Measurements from ENCODE around the gene LMNA.

LMNA gene

GRCh38 chr1:156126043-156126629, 11.6 kb downstream of the LMNA start:
- TF ChIP-seq CTCF (conservative IDR thresholded peaks at IDR 0.05; ENCODE audit: low read length) (peak; percentile 67), EZH2phosphoT487 (IDR thresholded peaks at IDR 0.05; ENCODE audit: borderline replicate concordance) (no peak)
- H3K36me3 ChIP-seq (ENCODE audit: insufficient read depth, low read length) = no peaks in the 10 kb centered on the region
- peak overlapping the region; percentile 95 for H3K4me2 ChIP-seq (ENCODE audit: low read depth, low read length, poor library complexity, severe bottlenecking)

GRCh38 chr1:156126630-156127534, 12.4 kb downstream of the LMNA start:
- no peaks in the 10 kb centered on the region for H3K36me3 ChIP-seq (ENCODE audit: insufficient read depth, low read length)
- H3K4me2 ChIP-seq (ENCODE audit: low read depth, low read length, poor library complexity, severe bottlenecking) = peak overlapping the region; percentile 95
- H3F3A ChIP-seq (ENCODE audit: low read depth) = no peaks in the 10 kb centered on the region
- no peaks in the 10 kb centered on the region for H4K20me1 ChIP-seq (ENCODE audit: insufficient read depth, low read length, poor library complexity, severe bottlenecking)
- no peaks in the 10 kb centered on the region for H3K9me3 ChIP-seq (ENCODE audit: insufficient read depth, low read depth, low read length)
- peaks cover 38% of the 10 kb centered on the region for H3K4me1 ChIP-seq (ENCODE audit: insufficient read depth, low read length, poor library complexity, severe bottlenecking)
- H3K9me2 ChIP-seq (replicated peaks; ENCODE audit: low read depth, low read length) = no peaks in the 10 kb centered on the region
- peak overlapping the region; percentile 76 for H3K9ac ChIP-seq (ENCODE audit: low read depth, low read length, poor library complexity, severe bottlenecking)
- H3K79me2 ChIP-seq (ENCODE audit: insufficient read depth, low read length) = no peaks in the 10 kb centered on the region
- H3K27me3 ChIP-seq (ENCODE audit: insufficient read depth, low read length, poor library complexity, severe bottlenecking) = no peaks in the 10 kb centered on the region
- TF ChIP-seq CTCF (conservative IDR thresholded peaks at IDR 0.05; ENCODE audit: low read length) (no peak), EZH2phosphoT487 (IDR thresholded peaks at IDR 0.05; ENCODE audit: borderline replicate concordance) (no peak)
- H2AFZ ChIP-seq (ENCODE audit: low read length) = no peak overlapping the region
- H3K4me3 ChIP-seq (ENCODE audit: low read length, poor library complexity, severe bottlenecking) = peak overlapping the region; percentile 77

More at GRCh38 chr1:156126043-156126629, 11.6 kb downstream of the LMNA start:
- Histone ChIP-seq H4K20me1 (ENCODE audit: insufficient read depth, low read length, poor library complexity, severe bottlenecking) (no peaks in the 10 kb centered on the region), H2AFZ (ENCODE audit: low read length) (peak overlapping the region; percentile 76), H3K4me3 (ENCODE audit: low read length, poor library complexity, severe bottlenecking) (peak overlapping the region; percentile 77), H3K27me3 (ENCODE audit: insufficient read depth, low read length, poor library complexity, severe bottlenecking) (no peaks in the 10 kb centered on the region), H3K9me3 (ENCODE audit: insufficient read depth, low read depth, low read length) (no peaks in the 10 kb centered on the region), H3K9me2 (replicated peaks; ENCODE audit: low read depth, low read length) (no peaks in the 10 kb centered on the region), H3F3A (ENCODE audit: low read depth) (no peaks in the 10 kb centered on the region), H3K9ac (ENCODE audit: low read depth, low read length, poor library complexity, severe bottlenecking) (peak overlapping the region; percentile 76), H3K4me1 (ENCODE audit: insufficient read depth, low read length, poor library complexity, severe bottlenecking) (peaks cover 38% of the 10 kb centered on the region), H3K79me2 (ENCODE audit: insufficient read depth, low read length) (no peaks in the 10 kb centered on the region)

- Histone ChIP-seq H3K36me3 (ENCODE audit: insufficient read depth, low read length) (no peaks in the 10 kb centered on the region), H3K4me2 (ENCODE audit: low read depth, low read length, poor library complexity, severe bottlenecking) (no peak overlapping the region), H3F3A (ENCODE audit: low read depth) (no peaks in the 10 kb centered on the region), H3K9me2 (replicated peaks; ENCODE audit: low read depth, low read length) (no peaks in the 10 kb centered on the region), H3K9me3 (ENCODE audit: insufficient read depth, low read depth, low read length) (no peaks in the 10 kb centered on the region), H3K4me1 (ENCODE audit: insufficient read depth, low read length, poor library complexity, severe bottlenecking) (peaks cover 35% of the 10 kb centered on the region), H3K9ac (ENCODE audit: low read depth, low read length, poor library complexity, severe bottlenecking) (no peak overlapping the region), H4K20me1 (ENCODE audit: insufficient read depth, low read length, poor library complexity, severe bottlenecking) (no peaks in the 10 kb centered on the region), H3K4me3 (ENCODE audit: low read length, poor library complexity, severe bottlenecking) (no peak overlapping the region), H2AFZ (ENCODE audit: low read length) (no peak overlapping the region), H3K79me2 (ENCODE audit: insufficient read depth, low read length) (no peaks in the 10 kb centered on the region), H3K27me3 (ENCODE audit: insufficient read depth, low read length, poor library complexity, severe bottlenecking) (no peaks in the 10 kb centered on the region)
- TF ChIP-seq EZH2phosphoT487 (IDR thresholded peaks at IDR 0.05; ENCODE audit: borderline replicate concordance) (no peak), CTCF (conservative IDR thresholded peaks at IDR 0.05; ENCODE audit: low read length) (no peak)
Observed at GRCh38 chr1:156128308-156128653, 13.8 kb downstream of the LMNA start.

All from Loucy (cell line).